Heart right ventricle (tissue), 16 donors: ENCODE measurements around the gene LGALS13. TPM values are rescaled to one million over a fixed set of nuclear protein-coding genes. Genes with fewer than 3 reads are reported as not detected.
"Not testable (repeated sequence)": the region's sequence is repeated elsewhere in the genome, so short reads cannot be mapped to it uniquely, and the experiment has no call there.

Source experiments
- ATAC-seq, 8 donors: fragments of 200-7000 bp; cut with Tn5 transposase; one replicate each; pipeline ENCODE4 v1.9.1; 2020; ENCODE audit warnings: mild to moderate bottlenecking in 8 of 8, moderate library complexity in 8 of 8, moderate number of reproducible peaks in 1 of 8
- DNase-seq, 2 donors: peaks; one replicate each; pipeline ENCODE4 v3.0.0-alpha.2; 2020
- H3K27ac ChIP-seq, 10 donors: fragments of 200-600 bp; sonication (generic) in 2 of 10; one replicate each; pipeline versions ENCODE4 v1.5.0 to v1.8.0; 2020 to 2022; ENCODE audit warnings: mild to moderate bottlenecking in 3 of 10
- H3K27me3 ChIP-seq, 7 donors: fragments of 200-600 bp; one replicate each; pipeline ENCODE4 v1.8.0; 2021 to 2022; ENCODE audit warnings: mild to moderate bottlenecking in 2 of 7
- H3K36me3 ChIP-seq, 9 donors: fragments of 200-600 bp; sonication (generic) in 1 of 9; one replicate each; pipeline versions ENCODE4 v1.5.0 to v1.8.0; 2020 to 2022; ENCODE audit warnings: mild to moderate bottlenecking in 2 of 9
- H3K4me1 ChIP-seq, 9 donors: fragments of 200-600 bp; sonication (generic) in 1 of 9; one replicate each; pipeline versions ENCODE4 v1.5.0 to v1.8.0; 2020 to 2022; ENCODE audit warnings: mild to moderate bottlenecking in 4 of 9
- H3K4me3 ChIP-seq, 10 donors: fragments of 200-600 bp; sonication (generic) in 2 of 10; one replicate each; pipeline versions ENCODE4 v1.5.0 to v1.8.0; 2020 to 2022; ENCODE audit warnings: mild to moderate bottlenecking in 7 of 10, moderate library complexity in 2 of 10
- H3K9me3 ChIP-seq, 11 donors: fragments of 200-600 bp in 10 of 11; sonication (generic) in 2 of 11; one replicate each; pipeline versions ENCODE4 v1.5.0 to v1.8.0; 2013 to 2022; ENCODE audit warnings: mild to moderate bottlenecking in 2 of 11, control low read depth in 1 of 11, moderate library complexity in 1 of 11
- CTCF ChIP-seq, 9 donors: fragments of 200-600 bp; sonication (generic) in 2 of 9; IDR thresholded peaks; one replicate each; pipeline versions ENCODE4 v1.5.0 to v1.8.0; 2021 to 2022; ENCODE audit warnings: antibody characterized with exemption in 9 of 9, mild to moderate bottlenecking in 5 of 9, moderate library complexity in 1 of 9
- WGBS, 2 donors: extraction: QIAGEN DNeasy Blood & Tissue Kit; methylation state at CpG; one replicate each; pipeline ENCODE4 v1.1.7; 2013; ENCODE audit warnings: inconsistent platforms in 1 of 2; 5-methylcytosine and 5-hydroxymethylcytosine counted together
- intact Hi-C, 10 donors: fragments of 100-400 bp; cut with DNase I; formaldehyde crosslinking; loops; one replicate each; pipeline versions ENCODE4 v1.11.1 to v1.14.2; 2022
- polyA plus RNA-seq, 2 donors: library from polyadenylated mRNA; stranded (reverse); fragments of 200-250 nt; gene quantifications; one replicate each; pipeline ENCODE4 v1.2.3, GENCODE V29; 2013
- total RNA-seq, 10 donors: library from RNA; stranded (reverse); fragmentation: NEBNext Ultra II Directional in 3 of 10; extraction: Animal tissue kit (Norgen Biotek cat#: 25700) in 3 of 10; gene quantifications; one replicate each; pipeline versions ENCODE4 v1.2.1 to v1.2.4, GENCODE V29; 2021 to 2023
- donor health status: Arrhythmogenic right ventricular cardiomyopathy.
- donor health status: ischemic (EF 13 %, LVEDD 7.1; RV severe dilation, severe dysfunction).
- donor health status: healthy with polysubstance abuse.
- donor health status: DM: no; HTN: yes; CAD: no.
- donor health status: DM: no; HTN: no; CAD: no.
- donor health status: ischemic (EF 25% LVEDD 6.9; RV normal size, moderate dysfunction).
- donor health status: ischemic (EF 25% LVEDD 5.7; RV mildly dilated, moderate dysfunction).
- donor health status: healthy.
- donor health status: DM: yes; HTN: yes; CAD: no.
- donor health status: Ischemic cardiomyopathy.
- donor health status: ischemic (EF 35%, LVEDD 5.7; RV mildly dilated, moderate dysfunction).
- donor health status: nonischemic (EF 11% LVEDD 7.7; RV severe dilation, severe dysfunction).
- donor health status: DM: yes; HTN: yes; CAD: no.
- donor health status: PGD.
- donor health status: ischemic (EF 29% LVEDD 5.4; RV normal size, mild dysfunction).
- donor health status: nonischemic (EF 23%, LVEDD 6.1; RV moderate dilation, normal function).

Gene LGALS13
- total and polyA plus RNA-seq, 12 donors, result not detected

GRCh38 chr19:39607561-39607960 lies 5.2 kb downstream of the LGALS13 start:
- no peak for DNase-seq
- Histone ChIP-seq H3K4me1 (no peaks in the 10 kb centered on the region), H3K9me3 (no peaks in the 10 kb centered on the region), H3K36me3 (no peaks in the 10 kb centered on the region), H3K27ac (no peak overlapping the region), H3K27me3 (peaks cover 0 to 14% (median 5%) of the 10 kb centered on the region in 7 donors), H3K4me3 (no peak overlapping the region)
- no peak for ATAC-seq
- WGBS, 2 donors, result 64 to 67% methylated on average over 6 of the region's 6 CpGs
- intact Hi-C loops, result no loop called here
- TF ChIP-seq CTCF (IDR thresholded peaks at IDR 0.05), result no peak

GRCh38 chr19:39613597-39613996 lies 11.3 kb downstream of the LGALS13 start:
- 49 to 57% methylated on average over 2 of the region's 2 CpGs for WGBS, 2 donors
- no peak for DNase-seq
- intact Hi-C loops, result no loop called here
- TF ChIP-seq CTCF (IDR thresholded peaks at IDR 0.05), result no peak
- Histone ChIP-seq H3K9me3 (peaks cover 0 to 3% (median 0%) of the 10 kb centered on the region in 11 donors), H3K4me3 (no peak overlapping the region), H3K36me3 (no peaks in the 10 kb centered on the region), H3K4me1 (no peaks in the 10 kb centered on the region), H3K27ac (no peak overlapping the region), H3K27me3 (peaks cover 0 to 15% (median 0%) of the 10 kb centered on the region in 7 donors)
- ATAC-seq, result no peak

GRCh38 chr19:39617745-39618144 lies 15.4 kb downstream of the LGALS13 start:
- TF ChIP-seq CTCF (IDR thresholded peaks at IDR 0.05), result no peak
- intact Hi-C loops, result no loop called here
- Histone ChIP-seq H3K4me1 (no peaks in the 10 kb centered on the region), H3K27me3 (peaks cover 0 to 38% (median 6%) of the 10 kb centered on the region in 7 donors), H3K9me3 (peaks cover 0 to 3% (median 0%) of the 10 kb centered on the region in 11 donors), H3K4me3 (no peak overlapping the region), H3K36me3 (no peaks in the 10 kb centered on the region), H3K27ac (no peak overlapping the region)
- 37 to 42% methylated on average over 1 of the region's 1 CpG for WGBS, 2 donors
- no peak for DNase-seq
- ATAC-seq, result no peak

- Histone ChIP-seq H3K36me3 (no peaks in the 10 kb centered on the region), H3K9me3 (no peaks in the 10 kb centered on the region), H3K27me3 (peaks cover 0 to 45% (median 23%) of the 10 kb centered on the region in 7 donors), H3K27ac (no peak overlapping the region), H3K4me1 (no peaks in the 10 kb centered on the region), H3K4me3 (no peak overlapping the region)
- intact Hi-C loops, result no loop called here
- 22 to 23% methylated on average over 5 of the region's 5 CpGs for WGBS, 2 donors
- TF ChIP-seq CTCF (IDR thresholded peaks at IDR 0.05), result no peak
- no peak for DNase-seq
- no peak for ATAC-seq
Measured at GRCh38 chr19:39623946-39624345, 21.6 kb downstream of the LGALS13 start.

GRCh38 chr19:39627631-39628030 lies 25.3 kb downstream of the LGALS13 start:
- ATAC-seq, H3K27ac ChIP-seq, DNase-seq, H3K9me3 ChIP-seq, intact Hi-C loops, H3K36me3 ChIP-seq, H3K4me3 ChIP-seq, H3K4me1 ChIP-seq: not testable (repeated sequence)
- 53 to 65% methylated on average over 2 of the region's 2 CpGs for WGBS, 2 donors
- peaks cover 0 to 25% (median 19%) of the 10 kb centered on the region in 7 donors for H3K27me3 ChIP-seq
